ENCODE measurements around the gene NAGPA. TPM values are rescaled to one million over a fixed set of nuclear protein-coding genes. Genes with fewer than 3 reads are reported as not detected.

Gene NAGPA
- total and polyA plus RNA-seq, 7 donors = 4.4 to 12.3 (median 6.9) TPM

GRCh38 chr16:5010576-5011329, 23.0 kb downstream of the NAGPA start:
- Histone ChIP-seq H3K9me3 (no peaks in the 10 kb centered on the region), H3K27me3 (ENCODE audit: insufficient read depth in 3 of 3, low read length in 2 of 3) (no peaks in the 10 kb centered on the region), H3K4me1 (no peaks in the 10 kb centered on the region), H3K36me3 (ENCODE audit: insufficient read depth in 1 of 2, low read depth in 1 of 2) (no peaks in the 10 kb centered on the region), H3K4me3 (no peak overlapping the region), H3K27ac (no peak overlapping the region)
- intact Hi-C loops (cut with DNase I) = no loop called here
- DNase-seq (no peak), ATAC-seq (no peak)
- TF ChIP-seq, protein P1, sequence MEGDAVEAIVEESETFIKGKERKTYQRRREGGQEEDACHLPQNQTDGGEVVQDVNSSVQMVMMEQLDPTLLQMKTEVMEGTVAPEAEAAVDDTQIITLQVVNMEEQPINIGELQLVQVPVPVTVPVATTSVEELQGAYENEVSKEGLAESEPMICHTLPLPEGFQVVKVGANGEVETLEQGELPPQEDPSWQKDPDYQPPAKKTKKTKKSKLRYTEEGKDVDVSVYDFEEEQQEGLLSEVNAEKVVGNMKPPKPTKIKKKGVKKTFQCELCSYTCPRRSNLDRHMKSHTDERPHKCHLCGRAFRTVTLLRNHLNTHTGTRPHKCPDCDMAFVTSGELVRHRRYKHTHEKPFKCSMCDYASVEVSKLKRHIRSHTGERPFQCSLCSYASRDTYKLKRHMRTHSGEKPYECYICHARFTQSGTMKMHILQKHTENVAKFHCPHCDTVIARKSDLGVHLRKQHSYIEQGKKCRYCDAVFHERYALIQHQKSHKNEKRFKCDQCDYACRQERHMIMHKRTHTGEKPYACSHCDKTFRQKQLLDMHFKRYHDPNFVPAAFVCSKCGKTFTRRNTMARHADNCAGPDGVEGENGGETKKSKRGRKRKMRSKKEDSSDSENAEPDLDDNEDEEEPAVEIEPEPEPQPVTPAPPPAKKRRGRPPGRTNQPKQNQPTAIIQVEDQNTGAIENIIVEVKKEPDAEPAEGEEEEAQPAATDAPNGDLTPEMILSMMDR (IDR thresholded peaks at IDR 0.05) = no peak
- 58 to 61% (median 60%) methylated on average over 15 of the region's 15 CpGs for WGBS, 3 donors

DNA sequence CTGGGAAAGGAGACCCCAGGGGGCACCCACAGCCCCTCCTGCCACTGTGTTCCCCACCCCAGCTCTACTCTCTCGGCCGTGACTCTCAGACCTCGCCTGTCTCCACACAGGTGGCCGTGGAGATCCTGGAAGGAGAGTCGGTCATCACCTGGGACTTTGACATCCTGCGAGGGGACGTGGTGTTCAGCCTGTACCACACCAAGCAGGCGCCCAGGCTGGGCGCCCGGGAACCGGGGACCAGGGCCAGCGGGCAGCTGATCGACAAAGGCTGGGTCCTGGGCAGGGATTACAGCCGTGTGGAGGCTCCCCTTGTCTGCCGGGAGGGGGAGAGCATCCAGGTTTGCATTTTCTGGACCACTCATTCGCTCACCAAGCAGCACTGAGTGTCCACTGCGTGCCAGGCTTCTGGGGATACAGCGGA, 25.4 kb downstream of the NAGPA start:
- intact Hi-C loops (cut with DNase I) = no loop called here
- Histone ChIP-seq H3K27ac (no peak overlapping the region), H3K36me3 (ENCODE audit: insufficient read depth in 1 of 2, low read depth in 1 of 2) (no peaks in the 10 kb centered on the region), H3K4me3 (no peak overlapping the region), H3K9me3 (no peaks in the 10 kb centered on the region), H3K27me3 (ENCODE audit: insufficient read depth in 3 of 3, low read length in 2 of 3) (no peaks in the 10 kb centered on the region), H3K4me1 (no peaks in the 10 kb centered on the region)
- WGBS, 3 donors = 79 to 87% (median 83%) methylated on average over 18 of the region's 18 CpGs
- DNase-seq (no peak), ATAC-seq (no peak)
- TF ChIP-seq, protein P1 (IDR thresholded peaks at IDR 0.05) = no peak

DNA sequence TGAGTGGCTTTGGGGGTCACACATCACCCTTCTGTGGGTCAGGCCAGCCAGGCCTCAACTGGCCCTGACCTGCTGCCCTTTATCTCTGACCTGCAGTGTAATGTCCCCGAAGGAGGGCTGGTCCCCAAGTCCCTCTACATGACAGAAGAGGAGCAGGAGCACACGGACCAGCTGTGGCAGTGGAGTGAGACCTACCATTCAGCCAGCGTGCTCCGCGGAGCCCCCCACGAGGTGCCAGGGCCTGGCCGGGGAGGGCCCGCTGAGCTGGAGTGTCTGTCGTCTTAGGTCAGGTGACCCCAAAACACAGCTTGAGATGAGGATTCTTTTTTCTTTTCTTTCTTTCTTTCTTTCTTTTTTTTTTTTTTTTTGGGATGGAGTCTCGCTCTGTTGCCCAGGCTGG, 26.5 kb downstream of the NAGPA start:
- H3K36me3 ChIP-seq (ENCODE audit: insufficient read depth in 1 of 2, low read depth in 1 of 2) = no peaks in the 10 kb centered on the region
- no peaks in the 10 kb centered on the region for H3K9me3 ChIP-seq
- intact Hi-C loops (cut with DNase I) = no loop called here
- no peaks in the 10 kb centered on the region for H3K27me3 ChIP-seq (ENCODE audit: insufficient read depth in 3 of 3, low read length in 2 of 3)
- TF ChIP-seq, protein P1 (IDR thresholded peaks at IDR 0.05) = no peak
- no peak overlapping the region for H3K27ac ChIP-seq
- DNase-seq = no peak
- no peak overlapping the region for H3K4me3 ChIP-seq
- ATAC-seq = no peak
- no peaks in the 10 kb centered on the region for H3K4me1 ChIP-seq
- 81 to 87% (median 85%) methylated on average over 10 of the region's 10 CpGs for WGBS, 3 donors

- intact Hi-C loops (cut with DNase I) = no loop called here
- DNase-seq (no peak), ATAC-seq (no peak)
- TF ChIP-seq, protein P1 (IDR thresholded peaks at IDR 0.05) = no peak
- H3K9me3 ChIP-seq = no peaks in the 10 kb centered on the region
- 69 to 75% (median 72%) methylated on average over 22 of the region's 22 CpGs for WGBS, 3 donors
- H3K27me3 ChIP-seq (ENCODE audit: insufficient read depth in 3 of 3, low read length in 2 of 3) = no peaks in the 10 kb centered on the region
- no peaks in the 10 kb centered on the region for H3K36me3 ChIP-seq (ENCODE audit: insufficient read depth in 1 of 2, low read depth in 1 of 2)
- H3K4me1 ChIP-seq = no peaks in the 10 kb centered on the region
- H3K27ac ChIP-seq = no peak overlapping the region
- no peak overlapping the region for H3K4me3 ChIP-seq
These were observed 27.2 kb downstream of the NAGPA start for GRCh38 chr16:5006348-5007193.

All from psoas muscle (tissue), 8 donors.